Middle frontal gyrus (tissue), 1 donor: ENCODE results near the gene SAMD15.
"Not testable (repeated sequence)": the region's sequence is repeated elsewhere in the genome, so short reads cannot be mapped to it uniquely, and the experiment has no call there.

Source experiments
- DNase-seq: peaks from one replicate; pipeline ENCODE4 v3.0.0-alpha.2; 2015; ENCODE audit warnings: low spot score; ENCODE audit errors: extremely low spot score

The SAMD15 gene

GRCh38 chr14:77376771-77377501 is at the start of gene SAMD15, which contains the start of gene TMED8:
Gene SAMD15 (plus strand): TSS chr14:77377379. CDS start chr14:77377419, 40 bp downstream.
Gene TMED8 (minus strand): TSS chr14:77377094. CDS start chr14:77377053, 41 bp downstream.
- peak; percentile 87 for DNase-seq

GRCh38 chr14:77329872-77330271 is 47.3 kb upstream of the SAMD15 start:
- no peak for DNase-seq

GRCh38 chr14:77335576-77335975 is 41.6 kb upstream of the SAMD15 start:
- DNase-seq: no peak

GRCh38 chr14:77337255-77337654 is 39.9 kb upstream of the SAMD15 start:
- DNase-seq: not testable (repeated sequence)

- DNase-seq: no peak
These were observed 39.3 kb upstream of the SAMD15 start for GRCh38 chr14:77337880-77338279.

- no peak for DNase-seq
These were observed 38.9 kb upstream of the SAMD15 start for GRCh38 chr14:77338302-77338701.

- DNase-seq: no peak
These were observed 37.8 kb upstream of the SAMD15 start for GRCh38 chr14:77339407-77339806.

GRCh38 chr14:77340389-77340788 is 36.8 kb upstream of the SAMD15 start:
- no peak for DNase-seq

GRCh38 chr14:77342726-77343397 is 34.3 kb upstream of the SAMD15 start:
- no peak for DNase-seq

GRCh38 chr14:77343662-77344061 is 33.5 kb upstream of the SAMD15 start:
- no peak for DNase-seq

- DNase-seq: no peak
These were observed 32.7 kb upstream of the SAMD15 start for GRCh38 chr14:77344377-77344996.

GRCh38 chr14:77346495-77346894 is 30.7 kb upstream of the SAMD15 start:
- no peak for DNase-seq

GRCh38 chr14:77347751-77348150 is 29.4 kb upstream of the SAMD15 start:
- DNase-seq: no peak

GRCh38 chr14:77353469-77354141 is 23.6 kb upstream of the SAMD15 start:
- no peak for DNase-seq

GRCh38 chr14:77355811-77356210 is 21.4 kb upstream of the SAMD15 start:
- no peak for DNase-seq

- DNase-seq: no peak
These were observed 20.3 kb upstream of the SAMD15 start for GRCh38 chr14:77356899-77357298.

GRCh38 chr14:77359626-77360025 is 17.6 kb upstream of the SAMD15 start:
- no peak for DNase-seq

- DNase-seq: no peak
These were observed 13.0 kb upstream of the SAMD15 start for GRCh38 chr14:77364146-77364545.

- DNase-seq: no peak
These were observed 7.9 kb upstream of the SAMD15 start for GRCh38 chr14:77369285-77369684.

- no peak for DNase-seq
These were observed 4.8 kb upstream of the SAMD15 start for GRCh38 chr14:77372304-77372841.

GRCh38 chr14:77375164-77375950 is 1.8 kb upstream of the SAMD15 start:
- no peak for DNase-seq
